AG09309 (cell line): ENCODE measurements around the gene ELMO1.

Experiments
- DNase-seq: peaks from one replicate; pipeline ENCODE4 v3.0.0-alpha.2; 2010; ENCODE audit warnings: low read depth
- H3K4me3 ChIP-seq: 2 replicates; pipeline ENCODE4 v1.5.1; 2011; ENCODE audit warnings: mild to moderate bottlenecking, low read depth, low read length, moderate library complexity; ENCODE audit not compliant: control insufficient read depth
- TF ChIP-seq, protein P1 (sequence below): IDR thresholded peaks from 2 replicates; pipeline ENCODE4 v1.5.1; 2011; ENCODE audit warnings: mild to moderate bottlenecking, low read depth, low read length, inconsistent platforms; ENCODE audit not compliant: insufficient read depth, control insufficient read depth; ENCODE audit errors: missing control alignments

Gene ELMO1

DNA sequence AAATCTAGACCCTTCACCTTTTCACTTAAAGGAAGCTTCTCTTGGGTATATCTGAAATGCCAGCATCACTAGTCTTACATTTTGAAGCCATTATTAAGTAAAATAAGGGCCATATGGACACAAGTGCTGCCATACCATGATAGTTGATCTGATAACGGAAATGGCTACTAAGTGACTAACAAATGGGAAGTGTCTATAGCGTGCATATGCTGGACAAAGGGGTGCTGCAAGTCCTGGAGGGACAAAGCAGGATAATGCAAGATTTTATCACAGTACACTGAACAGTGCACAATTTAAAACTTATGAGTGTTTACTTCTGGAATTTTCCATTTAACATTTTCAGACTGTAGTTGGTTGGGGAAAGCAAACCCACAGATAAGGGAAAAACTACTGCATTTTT, 117.9 kb downstream of the ELMO1 start:
- DNase-seq: no peak
- TF ChIP-seq, protein P1, sequence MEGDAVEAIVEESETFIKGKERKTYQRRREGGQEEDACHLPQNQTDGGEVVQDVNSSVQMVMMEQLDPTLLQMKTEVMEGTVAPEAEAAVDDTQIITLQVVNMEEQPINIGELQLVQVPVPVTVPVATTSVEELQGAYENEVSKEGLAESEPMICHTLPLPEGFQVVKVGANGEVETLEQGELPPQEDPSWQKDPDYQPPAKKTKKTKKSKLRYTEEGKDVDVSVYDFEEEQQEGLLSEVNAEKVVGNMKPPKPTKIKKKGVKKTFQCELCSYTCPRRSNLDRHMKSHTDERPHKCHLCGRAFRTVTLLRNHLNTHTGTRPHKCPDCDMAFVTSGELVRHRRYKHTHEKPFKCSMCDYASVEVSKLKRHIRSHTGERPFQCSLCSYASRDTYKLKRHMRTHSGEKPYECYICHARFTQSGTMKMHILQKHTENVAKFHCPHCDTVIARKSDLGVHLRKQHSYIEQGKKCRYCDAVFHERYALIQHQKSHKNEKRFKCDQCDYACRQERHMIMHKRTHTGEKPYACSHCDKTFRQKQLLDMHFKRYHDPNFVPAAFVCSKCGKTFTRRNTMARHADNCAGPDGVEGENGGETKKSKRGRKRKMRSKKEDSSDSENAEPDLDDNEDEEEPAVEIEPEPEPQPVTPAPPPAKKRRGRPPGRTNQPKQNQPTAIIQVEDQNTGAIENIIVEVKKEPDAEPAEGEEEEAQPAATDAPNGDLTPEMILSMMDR: no peak
- H3K4me3 ChIP-seq: no peak overlapping the region

DNA sequence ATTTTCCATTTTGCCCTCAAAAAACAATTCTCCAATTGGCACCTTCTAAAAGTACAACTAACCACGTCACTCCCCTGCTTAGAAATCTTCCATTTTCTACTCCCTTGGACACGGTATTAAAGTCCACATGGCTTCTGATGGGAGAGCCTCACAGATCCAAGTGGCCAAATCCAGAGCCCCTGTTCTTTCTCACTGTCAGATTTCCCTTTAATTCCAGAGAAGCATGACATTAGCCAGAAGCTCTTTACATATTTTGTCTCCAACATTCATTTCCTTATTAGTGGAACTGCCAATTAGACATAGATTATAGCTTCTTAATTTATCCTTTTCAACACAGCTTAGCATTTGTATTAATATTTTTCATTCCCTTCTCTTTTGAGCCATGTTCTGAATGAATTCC, 118.7 kb downstream of the ELMO1 start:
- no peak overlapping the region for H3K4me3 ChIP-seq
- DNase-seq: no peak
- TF ChIP-seq, protein P1: no peak

DNA sequence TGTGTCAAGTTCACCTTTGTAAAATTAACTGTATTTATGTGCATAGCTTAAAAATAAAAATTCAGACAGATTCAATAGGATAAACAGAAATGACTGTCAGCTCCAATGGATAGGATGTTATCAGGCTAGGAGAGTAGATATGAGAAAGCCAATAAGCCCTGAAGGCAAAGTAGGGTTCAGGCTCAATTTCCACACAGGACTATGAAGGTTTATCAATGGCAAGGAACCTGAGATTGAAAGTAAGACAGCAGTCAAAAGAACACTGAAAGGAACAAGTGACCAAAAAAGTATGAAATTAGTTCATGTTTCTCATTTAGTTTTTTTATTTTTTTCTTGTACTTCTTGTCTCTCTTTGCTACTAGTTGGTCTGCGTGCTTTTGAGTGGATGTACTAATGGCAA, 121.4 kb downstream of the ELMO1 start:
- H3K4me3 ChIP-seq: no peak overlapping the region
- TF ChIP-seq, protein P1: no peak
- no peak for DNase-seq

DNA sequence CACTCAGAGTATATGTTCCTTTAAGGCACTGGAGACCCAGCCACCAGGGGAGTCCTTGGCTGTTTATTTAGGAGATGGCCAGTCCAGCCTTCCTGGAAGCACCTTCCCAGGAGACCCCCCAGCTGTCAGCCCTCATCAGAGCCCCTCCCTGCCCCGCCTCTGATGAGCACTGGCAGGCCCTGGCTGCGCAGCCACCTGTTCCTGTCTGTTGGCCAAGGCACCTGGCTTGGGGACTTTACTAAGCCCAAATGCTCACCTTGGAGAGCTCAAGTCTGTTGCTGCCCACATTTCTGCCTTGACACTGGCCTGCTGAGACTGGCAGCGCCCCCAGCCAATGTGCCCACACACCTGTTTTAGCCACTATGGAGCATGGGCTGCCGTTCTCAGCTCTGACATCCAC, 124.7 kb downstream of the ELMO1 start:
- H3K4me3 ChIP-seq: no peak overlapping the region
- TF ChIP-seq, protein P1: no peak
- no peak for DNase-seq

DNA sequence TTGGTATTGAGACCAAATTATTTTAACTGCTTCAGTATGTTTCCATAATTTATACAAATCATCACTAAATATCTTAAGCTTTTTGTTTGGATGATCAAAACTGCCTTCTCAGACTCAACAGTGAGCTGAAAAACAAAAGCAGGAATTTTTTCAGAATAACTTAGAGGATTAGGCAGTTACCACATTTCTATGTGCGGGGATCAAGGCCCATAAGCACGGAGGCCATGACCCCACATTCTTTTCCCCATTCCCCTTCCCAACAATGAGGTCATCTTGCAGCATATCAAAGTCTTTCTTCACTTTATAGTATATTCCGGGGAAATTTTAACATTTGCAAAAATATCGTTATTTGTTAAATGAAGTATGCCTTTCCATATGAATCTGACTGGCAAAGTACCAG, 125.8 kb downstream of the ELMO1 start:
- TF ChIP-seq, protein P1: no peak
- no peak for DNase-seq
- no peak overlapping the region for H3K4me3 ChIP-seq

DNA sequence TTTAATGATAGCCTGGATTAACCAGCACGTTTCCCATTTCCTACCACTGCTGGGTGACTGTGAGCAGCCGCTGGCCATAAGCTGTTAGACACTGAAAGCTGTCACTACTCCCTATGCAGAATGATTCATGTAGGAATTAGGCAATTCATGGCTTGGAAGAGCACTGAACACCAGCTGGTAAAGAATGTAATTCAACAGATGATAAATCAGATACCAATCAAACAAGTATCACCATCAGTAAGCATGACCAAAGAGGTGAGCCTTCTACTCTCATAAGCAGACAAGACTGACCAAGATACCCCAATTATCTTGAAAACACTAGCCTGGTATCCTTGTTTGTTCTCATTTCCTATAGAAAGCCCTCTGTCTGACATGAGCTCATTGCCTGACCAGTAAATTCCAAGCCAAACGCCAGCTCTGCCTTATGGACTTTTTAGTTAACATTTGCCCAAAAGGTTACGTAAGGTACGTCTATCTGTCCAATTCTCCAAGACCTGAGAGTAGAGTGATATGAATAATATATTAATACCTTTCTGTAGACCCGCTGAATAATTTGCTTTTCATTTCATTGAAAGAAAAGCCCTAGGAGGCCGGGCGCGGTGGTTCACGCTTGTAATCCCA, 127.7 kb downstream of the ELMO1 start:
- TF ChIP-seq, protein P1: no peak
- no peak overlapping the region for H3K4me3 ChIP-seq
- DNase-seq: no peak
